PC-3 (cell line): Measurements from ENCODE around the gene ETHE1.

Experiments
- CTCF ChIP-seq: fragments of 300-600 bp; sonication (generic); conservative IDR thresholded peaks from 2 replicates; pipeline ENCODE4 v1.5.1; 2017; ENCODE audit warnings: antibody characterized with exemption, low read depth, mild to moderate bottlenecking, low read length
- EZH2 ChIP-seq: fragments of 300-600 bp; sonication (generic); IDR thresholded peaks from one replicate; pipeline ENCODE4 v1.6.1; 2017; ENCODE audit warnings: antibody characterized with exemption, mild to moderate bottlenecking, low read length; ENCODE audit not compliant: unreplicated experiment
- EZH2phosphoT487 ChIP-seq: fragments of 300-600 bp; sonication (generic); IDR thresholded peaks from 2 replicates; pipeline ENCODE4 v1.6.1; 2018; ENCODE audit warnings: mild to moderate bottlenecking, antibody characterized with exemption, low read length, borderline replicate concordance

- TF ChIP-seq CTCF, result no peak
- TF ChIP-seq EZH2, result no peak
- TF ChIP-seq EZH2phosphoT487, result no peak
These were observed 59.7 kb downstream of the ETHE1 start for GRCh38 chr19:43467276-43467675.
